ENCODE data around the gene SIGLEC14. TPM values are rescaled to one million over a fixed set of nuclear protein-coding genes. Genes with fewer than 3 reads are reported as not detected.
"Not testable (repeated sequence)": the region's sequence is repeated elsewhere in the genome, so short reads cannot be mapped to it uniquely, and the experiment has no call there.

SIGLEC14 gene, protein sequence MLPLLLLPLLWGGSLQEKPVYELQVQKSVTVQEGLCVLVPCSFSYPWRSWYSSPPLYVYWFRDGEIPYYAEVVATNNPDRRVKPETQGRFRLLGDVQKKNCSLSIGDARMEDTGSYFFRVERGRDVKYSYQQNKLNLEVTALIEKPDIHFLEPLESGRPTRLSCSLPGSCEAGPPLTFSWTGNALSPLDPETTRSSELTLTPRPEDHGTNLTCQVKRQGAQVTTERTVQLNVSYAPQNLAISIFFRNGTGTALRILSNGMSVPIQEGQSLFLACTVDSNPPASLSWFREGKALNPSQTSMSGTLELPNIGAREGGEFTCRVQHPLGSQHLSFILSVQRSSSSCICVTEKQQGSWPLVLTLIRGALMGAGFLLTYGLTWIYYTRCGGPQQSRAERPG
- total RNA-seq (ENCODE audit: insufficient read depth, low replicate concordance), result 3.6 TPM

DNA sequence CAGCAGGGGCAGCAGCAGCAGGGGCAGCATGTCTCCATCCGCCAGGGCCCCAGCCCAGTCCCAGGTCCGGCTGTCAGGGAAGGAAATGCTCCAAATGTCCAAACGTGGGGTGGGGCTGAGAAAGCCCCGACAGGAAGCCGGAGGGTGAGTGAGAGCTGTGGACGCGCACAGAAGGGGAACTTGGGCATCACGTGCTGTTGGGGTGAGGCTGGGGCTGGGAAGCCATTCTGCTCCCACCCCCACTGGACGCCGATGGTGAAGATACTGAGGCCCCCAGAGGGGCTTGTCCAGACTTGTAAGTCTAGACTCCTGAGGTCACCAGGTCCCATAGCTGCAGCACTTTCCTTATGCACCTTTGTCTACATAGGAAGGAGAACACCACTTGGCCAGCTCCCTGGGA is at the start of gene SIGLEC14:
SIGLEC14 (minus strand) TSS at position 96 of the 400 bp plus-strand sequence; CDS start at position 30, 66 bp downstream.
- not testable (repeated sequence) for DNase-seq (ENCODE audit: low spot score)

DNA sequence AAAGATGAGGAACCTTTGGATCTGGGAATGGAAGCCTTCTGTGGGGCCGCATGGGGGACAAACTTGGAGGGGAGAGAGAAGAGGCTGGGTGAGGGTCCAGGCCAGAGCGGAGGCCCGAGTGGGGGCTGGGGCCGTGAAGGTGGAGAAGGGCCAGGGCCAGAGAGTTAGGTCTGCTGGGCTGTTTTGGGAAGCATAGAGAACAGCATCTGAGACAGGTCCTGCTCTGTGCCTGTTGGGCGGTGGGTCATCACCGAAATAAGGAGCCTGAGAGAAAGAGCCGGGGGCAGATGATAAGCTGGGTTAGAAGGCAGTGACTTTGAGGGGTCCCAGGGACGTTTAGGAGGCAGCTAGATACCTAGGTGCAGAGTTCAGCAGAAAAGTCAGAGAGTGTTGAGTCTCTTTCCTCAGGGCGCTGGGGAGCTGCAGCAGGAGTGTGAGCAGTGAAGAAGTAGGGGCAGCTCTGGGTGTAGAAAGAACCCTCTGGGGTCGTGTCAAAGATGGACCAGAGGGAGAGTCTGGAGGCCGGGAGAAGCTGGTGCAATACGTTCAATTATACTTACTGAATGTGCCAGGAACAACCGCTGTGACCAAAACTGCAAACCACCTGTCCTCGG is 49.2 kb upstream of the SIGLEC14 start:
- DNase-seq (ENCODE audit: low spot score), result no peak

DNA sequence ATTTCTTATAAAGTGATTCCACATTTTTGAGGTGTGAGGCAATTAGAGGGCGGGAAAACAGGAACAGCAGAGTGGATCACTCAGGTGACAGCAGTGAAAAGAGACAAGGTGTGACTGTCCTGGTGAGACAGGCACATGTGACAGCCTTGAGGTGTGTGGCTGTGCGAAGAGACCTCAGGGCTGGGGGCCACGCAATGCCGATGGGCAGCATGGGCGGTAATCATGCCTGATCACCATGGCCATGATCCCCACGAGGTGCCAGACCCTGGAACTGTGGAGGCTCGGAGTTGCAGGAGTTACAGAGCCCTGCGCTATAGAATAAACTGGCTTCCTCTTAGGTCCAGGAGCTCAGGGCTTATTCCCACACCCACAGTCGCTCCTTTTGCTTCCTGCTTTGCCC is 48.5 kb upstream of the SIGLEC14 start:
- DNase-seq (ENCODE audit: low spot score), result no peak

DNA sequence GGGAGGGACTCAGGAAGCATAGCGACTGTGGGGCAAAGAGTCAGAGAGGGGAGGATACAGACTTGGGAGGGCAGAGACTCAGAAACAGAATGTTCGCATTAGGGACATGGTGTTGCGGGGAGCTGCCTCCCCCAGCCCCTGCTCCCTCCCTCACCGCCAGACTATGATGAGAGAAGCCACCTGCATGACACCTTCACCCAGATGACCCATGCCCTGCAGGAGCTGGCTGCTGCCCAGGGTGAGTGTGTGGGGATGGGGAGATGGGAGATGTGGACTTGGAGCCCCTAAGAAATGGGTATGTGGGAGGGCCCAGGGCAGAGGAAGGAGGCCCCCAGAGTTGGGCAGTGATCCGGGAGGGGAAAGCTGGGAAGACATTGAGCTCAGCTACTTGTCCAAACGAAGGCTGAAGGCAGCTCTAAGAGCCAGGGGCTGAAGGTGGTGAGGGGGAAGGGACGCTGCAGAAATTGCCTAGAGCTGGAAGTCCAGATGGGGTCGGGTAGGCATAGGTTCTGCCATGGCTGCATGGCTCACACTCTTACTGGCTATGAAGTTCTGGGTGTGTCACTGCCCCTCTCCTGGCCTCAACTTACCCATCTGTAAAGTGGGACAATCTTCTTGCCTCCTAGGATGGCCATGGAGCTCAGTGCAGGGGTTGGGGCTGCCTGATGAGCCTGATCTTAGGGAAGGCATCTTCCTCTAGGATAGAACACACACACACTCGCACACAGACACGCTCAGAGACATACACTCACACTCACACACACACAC is 47.9 kb upstream of the SIGLEC14 start:
- DNase-seq (ENCODE audit: low spot score), result no peak

DNA sequence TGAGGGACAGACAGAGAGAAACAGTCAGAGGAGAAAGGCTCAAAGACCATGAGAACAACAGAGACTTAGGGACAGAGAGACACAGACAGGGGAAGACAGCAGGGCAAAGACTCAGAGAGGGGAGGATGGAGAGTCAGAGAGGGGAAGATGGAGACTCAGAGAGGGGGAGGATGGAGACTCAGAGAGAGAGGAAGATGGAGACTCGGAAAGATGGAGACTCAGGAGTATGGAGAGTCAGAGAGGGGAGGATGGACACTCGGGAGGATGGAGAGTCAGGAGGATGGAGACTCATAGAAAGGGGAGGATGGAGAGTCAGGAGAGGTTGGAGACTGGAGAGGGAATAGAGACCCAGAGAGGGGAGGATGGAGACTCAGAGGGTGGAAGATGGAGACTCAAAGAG is 47.2 kb upstream of the SIGLEC14 start:
- DNase-seq (ENCODE audit: low spot score), result no peak

DNA sequence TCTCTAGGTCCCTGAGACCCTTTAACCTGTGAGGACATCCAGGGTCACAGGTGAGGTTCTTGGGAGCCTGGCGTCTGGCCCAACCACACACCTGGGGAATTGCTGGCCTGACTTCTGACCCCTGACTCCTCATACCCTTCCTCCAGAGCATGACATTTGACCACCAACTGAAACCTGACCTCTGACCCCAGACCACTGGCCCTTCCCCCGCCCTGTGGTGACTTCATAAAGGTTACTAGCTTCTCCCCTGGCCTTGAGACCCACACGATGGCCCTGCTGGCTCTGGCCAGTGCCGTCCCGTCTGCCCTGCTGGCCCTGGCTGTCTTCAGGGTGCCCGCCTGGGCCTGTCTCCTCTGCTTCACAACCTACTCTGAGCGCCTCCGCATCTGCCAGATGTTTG is 46.6 kb upstream of the SIGLEC14 start, which contains the start of gene SPACA6:
SPACA6 (plus strand) TSS at position 71 of the 400 bp plus-strand sequence; CDS start at position 268, 197 bp downstream.
- DNase-seq (ENCODE audit: low spot score), result no peak

DNA sequence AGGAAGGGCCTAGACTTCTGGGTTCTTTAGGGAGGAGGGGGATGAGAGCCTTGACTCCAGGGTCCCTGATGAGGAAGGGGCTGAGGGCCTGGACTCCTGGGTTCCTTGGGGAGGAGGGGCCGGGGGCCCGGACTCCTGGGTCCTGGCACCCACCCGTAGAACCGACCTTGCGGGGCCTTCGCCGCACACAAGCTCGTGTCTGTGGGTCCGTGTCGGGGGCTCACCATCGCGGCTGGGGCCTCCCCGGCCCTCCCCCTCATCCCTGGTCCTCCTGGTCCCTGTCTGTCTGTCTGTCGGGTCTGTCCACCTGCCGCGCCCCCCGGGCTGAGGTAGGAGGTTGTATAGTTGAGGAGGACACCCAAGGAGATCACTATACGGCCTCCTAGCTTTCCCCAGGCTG is 45.8 kb upstream of the SIGLEC14 start:
- no peak for DNase-seq (ENCODE audit: low spot score)

DNA sequence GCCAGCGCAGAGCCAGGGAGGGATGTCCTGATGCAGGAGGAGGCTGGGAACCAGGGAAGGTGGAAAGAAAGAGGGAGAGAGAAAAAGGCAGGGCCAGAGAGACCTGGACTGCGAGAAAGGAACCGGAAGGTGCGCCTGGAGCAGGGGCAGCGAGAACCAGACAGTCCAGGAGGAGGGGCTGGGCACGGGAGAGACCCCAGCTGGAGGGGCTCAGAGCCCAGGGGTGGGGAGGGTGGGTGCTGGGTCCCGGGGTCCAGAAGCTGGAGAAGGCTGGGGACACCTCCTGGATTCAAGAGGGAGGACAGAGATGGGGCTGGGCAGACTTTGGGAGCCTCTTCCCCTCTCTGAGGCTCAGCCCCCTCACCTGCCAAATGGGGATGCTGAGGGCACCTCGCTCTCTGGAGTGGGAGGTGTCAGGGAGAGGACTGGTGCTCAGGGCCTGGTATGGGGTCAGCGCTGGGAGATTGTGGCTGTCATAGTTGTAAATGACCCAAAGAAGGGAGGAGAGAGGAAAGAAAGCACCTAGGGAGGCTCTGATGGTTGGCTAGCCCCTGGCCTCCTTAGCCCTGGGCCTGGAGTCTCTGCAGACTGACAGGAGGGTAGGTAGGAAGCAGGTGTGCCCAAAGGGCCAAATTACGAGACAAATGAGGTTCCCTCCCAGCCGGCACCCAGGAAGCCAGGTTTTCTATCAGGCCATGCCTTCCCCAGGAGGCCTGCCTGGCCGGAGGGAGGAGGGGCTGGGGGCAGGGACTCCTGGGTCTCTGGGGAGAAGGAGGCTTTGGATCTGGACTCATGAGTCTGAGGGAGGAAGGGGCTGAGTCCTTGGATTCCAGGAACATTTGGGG is 45.2 kb upstream of the SIGLEC14 start:
- DNase-seq (ENCODE audit: low spot score), result no peak

DNA sequence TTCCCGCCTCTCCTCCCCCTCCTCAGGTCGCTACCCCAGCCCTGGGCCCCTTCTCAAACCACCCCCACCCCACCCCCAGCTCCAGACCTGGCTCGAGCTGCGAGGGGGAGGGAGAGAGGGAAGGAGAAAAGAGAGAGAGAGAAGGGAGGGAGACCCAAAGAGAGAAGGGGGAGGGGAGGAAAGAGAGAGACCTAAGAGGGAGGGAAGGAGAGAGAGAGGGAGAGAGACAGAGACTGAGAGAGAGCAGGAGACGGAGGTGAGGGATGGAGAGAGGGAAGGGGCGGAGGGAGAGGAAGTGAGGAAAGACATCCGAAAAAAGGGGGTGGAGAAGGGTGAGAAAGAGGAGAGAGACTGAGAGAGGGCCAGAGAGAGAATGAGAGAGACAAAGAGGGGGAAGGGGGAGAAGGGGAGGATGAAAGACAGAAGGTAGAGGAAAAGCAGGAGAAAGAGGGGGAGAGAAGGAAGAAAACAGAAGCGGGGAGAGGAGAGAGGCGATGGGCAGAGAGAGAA is 44.5 kb upstream of the SIGLEC14 start:
- no peak for DNase-seq (ENCODE audit: low spot score)

DNA sequence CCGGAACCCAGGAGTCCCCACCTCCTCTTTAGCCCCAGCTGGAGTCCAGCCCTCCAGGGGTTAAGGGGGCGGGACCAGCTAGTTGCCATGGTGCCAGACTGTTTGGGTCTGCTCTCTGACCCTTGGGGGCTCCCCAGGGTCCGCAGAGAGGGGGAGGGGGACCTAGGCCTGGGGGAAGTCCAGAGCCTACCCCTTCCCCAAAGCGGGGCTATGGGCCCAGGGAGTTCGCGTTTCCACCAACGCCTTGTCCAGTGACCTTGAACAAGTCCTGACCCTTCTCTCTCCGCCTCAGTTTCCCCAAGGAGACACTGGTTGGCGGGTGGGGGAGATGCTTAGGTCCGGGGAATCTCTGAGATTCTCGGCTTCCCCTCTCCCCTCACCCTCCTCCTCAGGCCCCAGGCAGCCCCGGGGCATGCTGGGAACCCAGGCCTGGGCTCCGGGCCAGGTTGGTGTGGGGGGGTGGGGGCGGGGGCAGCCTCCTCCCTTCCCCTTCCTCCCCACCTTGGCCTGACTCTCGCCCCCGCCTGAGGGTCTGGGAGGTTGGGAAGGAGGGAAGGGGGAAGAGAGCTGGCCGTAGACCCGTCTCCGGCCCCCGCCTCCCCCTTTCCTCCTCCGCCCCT is 43.9 kb upstream of the SIGLEC14 start:
- peak; percentile 95 for DNase-seq (ENCODE audit: low spot score)

DNA sequence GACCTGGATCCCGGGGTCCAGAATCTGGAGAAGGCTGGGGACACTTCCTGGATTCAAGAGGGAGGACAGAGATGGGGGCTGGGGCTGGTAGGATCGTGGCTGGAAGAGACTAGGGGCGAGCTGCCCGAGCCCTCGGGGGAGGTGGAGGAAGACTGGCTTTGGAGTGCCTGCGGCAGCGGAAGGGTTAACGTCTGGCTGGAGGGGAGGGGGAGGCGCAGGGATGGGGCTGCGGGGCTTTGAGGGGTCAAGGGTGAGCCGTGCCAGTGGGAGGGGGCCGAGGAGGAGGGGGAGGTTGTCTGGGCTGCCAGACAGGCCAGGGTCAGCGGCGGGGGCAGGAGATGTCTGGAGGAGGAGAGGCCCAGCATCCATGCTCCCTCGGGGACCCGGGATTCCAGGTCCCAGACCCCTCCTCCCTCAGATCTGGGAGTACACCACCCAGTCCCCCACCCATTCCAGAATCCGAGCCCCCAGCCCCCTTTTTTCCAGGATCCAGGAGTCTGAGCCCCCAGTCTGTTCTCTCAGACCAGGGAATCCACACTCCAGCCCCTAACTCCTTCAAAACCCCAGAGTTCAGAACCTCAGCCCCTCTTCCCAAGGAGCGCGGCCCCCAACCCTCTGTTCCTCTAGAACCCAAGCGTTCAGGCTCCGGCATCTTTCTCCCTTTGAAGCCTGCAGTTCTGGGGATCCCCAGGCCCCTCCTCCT is 43.3 kb upstream of the SIGLEC14 start:
- DNase-seq (ENCODE audit: low spot score), result peak; percentile 80

DNA sequence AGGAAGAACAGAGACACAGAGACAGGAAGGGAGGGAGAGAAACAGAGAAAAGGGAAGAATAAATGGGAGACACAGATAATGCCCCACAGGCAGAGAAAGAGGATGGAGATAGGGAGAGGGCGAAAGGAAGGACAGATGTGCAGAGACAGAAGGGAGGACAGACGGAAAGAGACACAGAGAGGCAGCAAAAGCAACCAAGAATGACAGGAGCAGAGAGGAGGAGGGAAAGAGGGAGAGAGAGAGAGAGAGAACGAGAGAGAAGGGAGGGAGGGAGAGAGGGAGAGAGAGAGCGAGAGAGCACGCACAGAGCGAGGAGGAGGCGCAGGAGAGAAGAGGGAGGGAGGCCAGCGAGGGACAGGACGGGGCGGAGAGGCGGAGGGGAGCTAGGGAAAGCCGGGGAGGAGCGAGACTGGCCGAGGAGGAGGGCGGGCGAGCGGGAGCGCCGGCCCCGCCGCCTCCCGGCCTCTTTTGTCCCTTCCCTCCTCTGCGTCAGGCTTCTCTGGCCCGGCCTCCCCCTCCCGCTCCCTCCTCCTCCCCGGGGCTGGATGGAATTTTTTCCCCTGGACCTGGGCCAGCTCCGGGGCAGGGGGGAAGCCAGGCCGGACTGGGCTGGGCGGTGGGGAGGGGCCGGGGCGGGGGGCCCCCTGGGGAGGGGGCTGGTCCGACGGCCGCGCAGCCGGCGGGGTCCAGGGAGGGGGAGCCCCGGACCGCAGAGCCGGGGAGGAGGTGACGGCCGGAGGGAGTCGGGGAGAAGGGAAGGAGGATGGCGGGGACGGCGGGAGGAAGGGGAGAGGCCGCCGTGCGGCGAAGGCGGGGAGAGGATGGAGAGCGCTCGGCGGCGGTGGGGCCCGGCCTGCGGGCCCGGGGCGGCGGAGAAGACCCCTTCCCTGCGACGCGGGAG is 42.3 kb upstream of the SIGLEC14 start:
- peak; percentile 99 for DNase-seq (ENCODE audit: low spot score)

DNA sequence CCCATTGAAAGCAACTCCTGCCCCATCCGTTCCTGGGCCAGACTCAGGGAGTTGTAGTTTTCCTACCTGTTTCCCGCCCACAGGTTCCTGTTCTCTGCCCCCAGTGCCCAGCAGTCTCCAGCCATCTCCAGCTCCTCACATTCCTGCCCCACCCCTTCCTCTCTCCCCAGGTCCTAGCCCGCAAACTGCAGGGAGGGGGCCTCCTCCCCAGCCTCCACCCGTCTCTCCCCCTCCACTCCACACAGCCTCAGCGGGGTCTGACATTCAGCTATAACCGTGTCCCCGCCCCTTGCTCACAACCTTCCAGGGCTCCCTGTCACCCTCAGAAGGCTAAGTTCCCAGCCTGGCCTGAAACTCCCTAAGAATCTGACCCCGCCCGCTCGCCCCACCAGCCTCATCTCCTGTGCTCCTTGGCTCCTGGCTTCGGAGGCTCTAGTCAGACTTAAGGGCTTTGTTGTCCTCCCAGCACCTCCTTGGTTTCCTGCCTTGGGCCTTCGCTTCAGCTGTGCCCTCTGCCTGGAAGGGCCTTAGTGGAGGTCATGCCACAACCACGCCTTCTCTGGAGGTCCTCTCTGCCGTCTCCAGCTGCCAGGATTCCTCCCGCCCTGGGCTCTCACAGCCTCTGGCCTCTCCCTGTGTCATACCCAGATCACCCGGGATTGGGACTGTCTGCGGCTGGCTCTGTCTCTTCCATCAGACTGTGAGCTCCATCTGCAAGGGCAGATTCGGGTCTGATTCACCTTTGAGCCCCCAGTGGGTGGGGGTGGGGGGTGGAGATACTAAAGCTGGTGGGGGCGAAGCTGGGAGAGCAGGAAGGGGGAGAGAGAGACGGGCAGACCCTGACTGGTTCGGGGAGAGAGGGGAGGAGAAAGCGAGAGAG is 41.4 kb upstream of the SIGLEC14 start:
- DNase-seq (ENCODE audit: low spot score), result peak; percentile 91

DNA sequence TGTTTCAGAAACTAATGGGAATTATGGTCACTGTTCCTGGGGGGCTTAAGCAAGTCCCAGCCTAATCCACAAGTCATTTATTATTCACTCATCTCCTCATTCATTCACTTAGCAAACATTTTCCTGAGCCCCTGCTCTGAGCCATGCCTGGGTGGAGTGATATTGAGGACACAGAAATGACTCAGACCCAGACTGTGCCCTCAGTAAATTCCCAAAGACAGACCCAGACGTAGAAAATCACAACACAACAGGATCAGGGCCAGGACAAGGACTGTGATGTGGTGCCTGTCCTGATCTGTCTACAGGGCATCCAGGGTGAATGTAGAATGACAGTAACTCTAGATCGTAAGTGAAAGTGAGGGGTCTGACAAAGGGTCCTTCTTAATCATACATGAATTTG is 39.5 kb upstream of the SIGLEC14 start:
- peak; percentile 34 for DNase-seq (ENCODE audit: low spot score)

DNA sequence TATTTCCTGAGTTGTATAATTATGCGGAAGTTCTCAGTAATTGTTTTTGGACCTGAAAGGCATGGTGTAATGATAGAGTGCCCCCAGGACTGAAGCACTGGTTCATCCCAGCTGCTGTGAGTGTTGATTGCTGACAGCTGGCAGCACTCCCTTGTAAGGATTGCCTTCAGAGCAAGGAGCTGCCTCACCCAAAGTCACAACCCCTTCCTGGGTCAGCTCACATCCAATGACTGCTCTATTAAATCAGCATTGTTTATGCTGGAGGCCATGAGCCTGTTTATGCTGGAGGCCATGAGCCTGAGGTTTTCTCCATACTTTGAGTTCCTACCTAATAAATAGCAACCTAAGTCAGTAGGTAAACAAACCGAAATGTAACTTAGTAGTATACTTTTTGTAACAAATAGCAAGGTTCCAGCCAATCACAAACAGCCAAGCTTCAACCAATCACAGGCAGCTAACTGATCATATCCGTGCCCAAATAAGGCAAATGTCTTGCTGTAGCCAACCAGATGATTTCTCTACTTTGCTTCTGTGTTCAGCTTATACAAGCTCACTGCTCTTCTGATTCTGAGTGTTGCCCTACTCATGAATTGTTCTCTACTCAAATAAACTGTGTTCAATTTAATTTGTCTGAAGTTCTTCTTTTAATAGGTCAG is 34.8 kb upstream of the SIGLEC14 start:
- DNase-seq (ENCODE audit: low spot score), result no peak

DNA sequence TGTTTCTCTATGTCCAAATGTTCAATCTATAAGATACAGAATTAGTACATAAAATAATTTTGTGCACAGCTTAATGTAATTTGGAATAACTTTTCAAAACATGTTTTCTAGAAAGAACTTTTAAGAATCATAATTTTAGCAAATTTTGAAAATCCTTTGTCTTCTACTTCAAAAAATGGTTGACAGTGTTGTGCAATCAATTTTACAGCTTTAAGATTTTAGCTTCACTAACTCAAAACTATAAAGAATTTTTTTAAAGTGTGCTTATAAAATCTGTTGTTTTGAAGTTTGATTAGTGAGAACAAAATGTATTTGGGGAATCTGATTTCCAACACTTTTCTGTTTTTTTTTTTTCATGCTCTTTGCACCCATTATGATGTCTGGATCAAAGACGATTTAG is 33.8 kb upstream of the SIGLEC14 start:
- no peak for DNase-seq (ENCODE audit: low spot score)

DNA sequence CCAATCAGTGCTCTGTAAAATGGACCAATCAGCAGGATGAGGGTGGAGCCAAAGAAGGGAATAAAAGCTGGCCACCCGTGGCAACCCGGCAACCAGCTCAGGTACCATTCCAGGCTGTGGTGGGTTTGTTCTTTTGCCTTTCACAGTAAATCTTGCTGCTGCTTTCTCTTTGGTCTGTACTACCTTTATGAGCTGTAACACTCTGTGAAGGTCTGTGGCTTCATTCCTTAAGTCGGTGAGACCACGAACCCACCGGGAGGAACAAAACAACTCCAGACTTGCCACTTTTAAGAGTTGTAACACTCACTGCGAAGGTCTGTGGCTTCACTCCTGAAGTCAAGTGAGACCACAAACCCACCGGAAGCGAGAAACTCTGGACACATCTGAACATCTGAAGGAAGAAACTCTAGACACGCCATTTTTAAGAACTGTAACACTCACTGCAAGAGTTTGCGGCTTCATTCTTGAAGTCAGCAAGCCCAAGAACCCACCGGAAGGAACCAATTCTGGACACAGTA is 30.0 kb upstream of the SIGLEC14 start:
- DNase-seq (ENCODE audit: low spot score), result no peak
